ENCODE measurements around the gene IFIT1. TPM values are rescaled to one million over a fixed set of nuclear protein-coding genes. Genes with fewer than 3 reads are reported as not detected.
"Not testable (repeated sequence)": the region's sequence is repeated elsewhere in the genome, so short reads cannot be mapped to it uniquely, and the experiment has no call there.

The IFIT1 gene
- total RNA-seq, 2 donors from 2014 or later = 6.7 to 10.6 TPM

GRCh38 chr10:89399956-89400355 is 7.5 kb downstream of the IFIT1 start:
- DNase-seq (ENCODE audit: low spot score) = no peak
- H3K27me3 ChIP-seq = no peaks in the 10 kb centered on the region
- H3K4me1 ChIP-seq = peaks cover 0 to 10% of the 10 kb centered on the region in 2 donors
- H3K9me3 ChIP-seq = no peaks in the 10 kb centered on the region
- no peak overlapping the region for H3K4me3 ChIP-seq
- no peak overlapping the region for H3K27ac ChIP-seq
- TF ChIP-seq CTCF (IDR thresholded peaks at IDR 0.05) = no peak
- H3K36me3 ChIP-seq = peaks cover 23% of the 10 kb centered on the region

DNA sequence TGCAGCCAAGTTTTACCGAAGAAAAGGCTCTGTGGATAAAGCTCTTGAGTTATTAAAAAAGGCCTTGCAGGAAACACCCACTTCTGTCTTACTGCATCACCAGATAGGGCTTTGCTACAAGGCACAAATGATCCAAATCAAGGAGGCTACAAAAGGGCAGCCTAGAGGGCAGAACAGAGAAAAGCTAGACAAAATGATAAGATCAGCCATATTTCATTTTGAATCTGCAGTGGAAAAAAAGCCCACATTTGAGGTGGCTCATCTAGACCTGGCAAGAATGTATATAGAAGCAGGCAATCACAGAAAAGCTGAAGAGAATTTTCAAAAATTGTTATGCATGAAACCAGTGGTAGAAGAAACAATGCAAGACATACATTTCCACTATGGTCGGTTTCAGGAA is 10.6 kb downstream of the IFIT1 start:
- Histone ChIP-seq H3K4me3 (no peak overlapping the region), H3K27ac (no peak overlapping the region), H3K9me3 (no peaks in the 10 kb centered on the region), H3K4me1 (peaks cover 0 to 2% of the 10 kb centered on the region in 2 donors), H3K27me3 (no peaks in the 10 kb centered on the region), H3K36me3 (peaks cover 23% of the 10 kb centered on the region)
- DNase-seq (ENCODE audit: low spot score) = no peak
- TF ChIP-seq CTCF (IDR thresholded peaks at IDR 0.05) = no peak

GRCh38 chr10:89404104-89405047 is 12.0 kb downstream of the IFIT1 start:
- Histone ChIP-seq H3K27me3 (no peaks in the 10 kb centered on the region), H3K4me1 (no peaks in the 10 kb centered on the region), H3K4me3 (no peak overlapping the region), H3K27ac (no peak overlapping the region), H3K9me3 (no peaks in the 10 kb centered on the region), H3K36me3 (peaks cover 23% of the 10 kb centered on the region)
- TF ChIP-seq CTCF (IDR thresholded peaks at IDR 0.05) = no peak
- no peak for DNase-seq (ENCODE audit: low spot score)

DNA sequence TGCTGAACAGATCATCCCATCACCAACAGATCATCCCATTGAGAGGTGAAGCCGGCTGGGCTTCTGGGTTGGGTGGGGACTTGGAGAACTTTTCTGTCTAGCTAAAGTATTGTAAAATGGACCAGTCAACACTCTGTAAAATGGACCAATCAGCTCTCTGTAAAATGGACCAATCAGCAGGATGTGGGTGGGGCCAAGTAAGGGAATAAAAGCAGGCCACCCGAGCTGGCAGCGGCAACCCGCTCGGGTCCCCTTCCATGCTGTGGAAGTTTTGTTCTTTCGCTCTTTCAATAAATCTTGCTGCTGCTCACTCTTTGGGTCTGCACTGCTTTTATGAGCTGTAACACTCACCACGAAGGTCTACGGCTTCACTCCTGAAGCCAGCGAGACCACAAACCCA is 13.8 kb downstream of the IFIT1 start:
- peaks cover 23% of the 10 kb centered on the region for H3K36me3 ChIP-seq
- DNase-seq (ENCODE audit: low spot score); H3K27ac ChIP-seq; H3K4me1 ChIP-seq; H3K27me3 ChIP-seq; H3K4me3 ChIP-seq; H3K9me3 ChIP-seq: not testable (repeated sequence)

GRCh38 chr10:89407792-89408191 is 15.4 kb downstream of the IFIT1 start:
- H3K27ac ChIP-seq; H3K9me3 ChIP-seq; H3K27me3 ChIP-seq; H3K4me3 ChIP-seq; DNase-seq (ENCODE audit: low spot score); H3K4me1 ChIP-seq: not testable (repeated sequence)
- H3K36me3 ChIP-seq = peaks cover 15% of the 10 kb centered on the region

DNA sequence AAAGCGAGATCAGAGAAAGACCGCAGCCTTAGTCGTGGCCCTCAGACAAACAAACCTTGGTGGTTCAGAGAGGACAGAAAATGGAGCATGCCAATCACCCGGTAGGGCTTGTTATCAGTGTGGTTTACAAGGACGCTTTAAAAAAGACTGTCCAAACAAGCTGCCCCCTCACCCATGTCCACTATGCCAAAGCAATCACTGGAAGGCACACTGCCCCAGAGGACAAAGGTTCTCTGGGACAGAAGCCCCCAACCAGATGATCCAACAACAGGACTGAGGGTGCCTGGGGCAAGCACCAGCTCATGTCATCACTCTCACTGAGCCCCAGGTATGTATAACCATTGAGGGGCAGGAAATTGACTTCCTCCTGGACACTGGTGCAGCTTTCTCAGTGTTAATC is 16.9 kb downstream of the IFIT1 start:
- H3K4me3 ChIP-seq; H3K36me3 ChIP-seq; H3K27me3 ChIP-seq; H3K9me3 ChIP-seq; H3K4me1 ChIP-seq; H3K27ac ChIP-seq; DNase-seq (ENCODE audit: low spot score): not testable (repeated sequence)

DNA sequence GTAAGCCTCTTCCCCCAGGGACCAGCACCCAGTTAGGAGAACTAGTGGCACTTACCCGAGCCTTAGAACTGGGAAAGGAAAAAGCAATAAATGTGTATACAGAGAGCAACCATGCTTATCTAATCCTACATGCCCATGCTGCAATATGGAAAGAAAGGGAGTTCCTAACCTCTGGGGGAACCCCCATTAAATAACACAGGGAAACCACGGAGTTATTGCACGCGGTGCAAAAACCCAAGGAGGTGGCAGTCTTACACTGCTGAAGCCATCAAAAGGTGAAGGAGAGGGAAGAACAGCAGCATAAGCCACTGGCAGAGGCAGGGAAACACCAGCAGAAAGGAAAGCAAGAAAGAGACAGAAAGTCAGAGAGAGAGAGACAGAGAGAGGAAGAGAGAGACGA is 18.1 kb downstream of the IFIT1 start:
- H3K4me1 ChIP-seq, H3K27ac ChIP-seq, H3K9me3 ChIP-seq: not testable (repeated sequence)

GRCh38 chr10:89411135-89411534 is 18.7 kb downstream of the IFIT1 start:
- not testable (repeated sequence) for H3K4me1 ChIP-seq; H3K9me3 ChIP-seq; H3K27me3 ChIP-seq; H3K27ac ChIP-seq; H3K36me3 ChIP-seq; DNase-seq (ENCODE audit: low spot score); H3K4me3 ChIP-seq

More for the DNA sequence above, 18.1 kb downstream of the IFIT1 start:
- DNase-seq (ENCODE audit: low spot score); H3K4me3 ChIP-seq; H3K36me3 ChIP-seq; H3K27me3 ChIP-seq: not testable (repeated sequence)

DNA sequence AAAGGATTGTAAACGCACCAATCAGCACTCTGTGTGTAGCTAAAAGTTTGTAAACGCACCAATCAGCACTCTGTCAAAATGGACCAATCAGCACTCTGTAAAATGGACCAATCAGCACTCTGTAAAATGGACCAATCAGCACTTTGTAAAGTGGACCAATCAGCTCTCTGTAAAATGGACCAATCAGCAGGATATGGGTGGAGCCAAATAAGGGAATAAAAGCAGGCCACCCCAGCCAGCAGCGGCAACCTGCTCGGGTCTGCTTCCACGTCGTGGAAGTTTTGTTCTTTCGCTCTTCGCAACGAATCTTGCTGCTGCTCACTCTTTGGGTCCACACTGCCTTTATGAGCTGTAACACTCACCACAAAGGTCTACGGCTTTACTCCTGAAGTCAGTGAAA is 19.9 kb downstream of the IFIT1 start:
- not testable (repeated sequence) for H3K27ac ChIP-seq

More for the DNA sequence above, 19.9 kb downstream of the IFIT1 start:
- H3K27me3 ChIP-seq; H3K36me3 ChIP-seq; H3K9me3 ChIP-seq; H3K4me3 ChIP-seq; DNase-seq (ENCODE audit: low spot score): not testable (repeated sequence)
- H3K4me1 ChIP-seq = peaks cover 0 to 19% of the 10 kb centered on the region in 2 donors

All from right atrium auricular region (tissue), 2 donors.